Trophoblast cell (in vitro differentiated cells and primary cell): ENCODE data around the gene TRIM63.

Experiments used
- DNase-seq, 2 donors: peaks; one replicate each; pipeline ENCODE4 v3.0.0-alpha.2; 2016
- H2AFZ ChIP-seq: 2 replicates; pipeline ENCODE4 v1.6.1; 2013; ENCODE audit warnings: low read length, moderate library complexity, mild to moderate bottlenecking; ENCODE audit not compliant: insufficient read depth, poor library complexity
- H2AK5ac ChIP-seq: 2 replicates; pipeline ENCODE4 v1.6.1; 2013; ENCODE audit warnings: mild to moderate bottlenecking, low read length
- H2BK120ac ChIP-seq: 2 replicates; pipeline ENCODE4 v1.6.1; 2013; ENCODE audit warnings: low read length, mild to moderate bottlenecking, moderate library complexity; ENCODE audit not compliant: insufficient read depth, poor library complexity
- H2BK12ac ChIP-seq: 2 replicates; pipeline ENCODE4 v1.6.1; 2013; ENCODE audit warnings: mild to moderate bottlenecking, low read length, moderate library complexity
- H2BK5ac ChIP-seq: 2 replicates; pipeline ENCODE4 v1.6.1; 2013; ENCODE audit warnings: low read length, low read depth, moderate library complexity, mild to moderate bottlenecking; ENCODE audit not compliant: poor library complexity
- H3K14ac ChIP-seq: 2 replicates; pipeline ENCODE4 v1.6.1; 2013; ENCODE audit warnings: mild to moderate bottlenecking, low read length
- H3K18ac ChIP-seq: 2 replicates; pipeline ENCODE4 v1.6.1; 2013; ENCODE audit warnings: mild to moderate bottlenecking, low read length
- H3K23ac ChIP-seq: 2 replicates; pipeline ENCODE4 v1.6.1; 2013; ENCODE audit warnings: low read length
- H3K27ac ChIP-seq: 2 replicates; pipeline ENCODE4 v1.5.1; 2013; ENCODE audit warnings: low read depth, mild to moderate bottlenecking, inconsistent platforms, low read length, moderate library complexity
- H3K27me3 ChIP-seq: 2 replicates; pipeline ENCODE4 v1.6.1; 2013; ENCODE audit warnings: inconsistent platforms, mild to moderate bottlenecking, low read length, moderate library complexity; ENCODE audit not compliant: insufficient read depth
- H3K36me3 ChIP-seq, 2 experiments: 1 replicate in 1 of 2; 2 replicates in 1 of 2; pipeline ENCODE4 v1.6.1; 2013; ENCODE audit warnings: low read length in 2 of 2, mild to moderate bottlenecking in 2 of 2, moderate library complexity in 1 of 2; ENCODE audit not compliant: insufficient read depth in 2 of 2, control insufficient read depth in 1 of 2
- H3K4ac ChIP-seq: 2 replicates; pipeline ENCODE4 v1.6.1; 2013; ENCODE audit warnings: low read depth, mild to moderate bottlenecking, low read length, moderate library complexity
- H3K4me1 ChIP-seq, 2 experiments: 1 replicate in 1 of 2; 2 replicates in 1 of 2; pipeline ENCODE4 v1.6.1; 2013; ENCODE audit warnings: low read length in 2 of 2, mild to moderate bottlenecking in 2 of 2, moderate library complexity in 1 of 2; ENCODE audit not compliant: insufficient read depth in 2 of 2, control insufficient read depth in 1 of 2
- H3K4me2 ChIP-seq: 2 replicates; pipeline ENCODE4 v1.6.1; 2013; ENCODE audit warnings: inconsistent platforms, mild to moderate bottlenecking, low read length, moderate library complexity
- H3K4me3 ChIP-seq: 2 replicates; pipeline ENCODE4 v1.5.1; 2013; ENCODE audit warnings: mild to moderate bottlenecking, low read depth, low read length, inconsistent platforms
- H3K79me1 ChIP-seq: one replicate; pipeline ENCODE4 v1.6.1; 2013; ENCODE audit warnings: low read length
- H3K79me2 ChIP-seq: 2 replicates; pipeline ENCODE4 v1.6.1; 2013; ENCODE audit warnings: low read length, mild to moderate bottlenecking; ENCODE audit not compliant: control insufficient read depth, insufficient read depth, poor library complexity
- H3K9ac ChIP-seq: 2 replicates; pipeline ENCODE4 v1.6.1; 2013; ENCODE audit warnings: mild to moderate bottlenecking, low read length
- H3K9me3 ChIP-seq: 2 replicates; pipeline ENCODE4 v1.6.1; 2013; ENCODE audit warnings: low read depth, mild to moderate bottlenecking, control low read depth, inconsistent platforms, low read length; ENCODE audit not compliant: insufficient read depth
- H4K12ac ChIP-seq: 2 replicates; pipeline ENCODE4 v1.6.1; 2013; ENCODE audit warnings: low read depth, mild to moderate bottlenecking, low read length, moderate library complexity
- H4K8ac ChIP-seq: 2 replicates; pipeline ENCODE4 v1.6.1; 2013; ENCODE audit warnings: low read depth, mild to moderate bottlenecking, low read length, moderate library complexity
- H4K91ac ChIP-seq: one replicate; pipeline ENCODE4 v1.6.1; 2013; ENCODE audit warnings: low read depth, mild to moderate bottlenecking, low read length, moderate library complexity
- WGBS: extraction: QIAGEN DNeasy Blood & Tissue Kit; methylation state at CpG from one replicate; pipeline ENCODE4 v1.1.7; 2013; ENCODE audit warnings: missing lambda C conversion rate; ENCODE audit not compliant: insufficient read length, insufficient coverage; ENCODE audit errors: extremely low coverage; 5-methylcytosine and 5-hydroxymethylcytosine counted together

TRIM63 gene

GRCh38 chr1:26077524-26077923 lies 10.1 kb upstream of the TRIM63 start:
- H2AK5ac ChIP-seq, result no peak overlapping the region

GRCh38 chr1:26075421-26076144 lies 8.2 kb upstream of the TRIM63 start:
- Histone ChIP-seq H4K8ac (no peak overlapping the region), H3K4ac (no peak overlapping the region), H3K14ac (no peak overlapping the region), H4K12ac (no peak overlapping the region), H2BK5ac (no peak overlapping the region), H3K79me1 (peaks cover 4% of the 10 kb centered on the region), H2BK120ac (no peak overlapping the region), H3K36me3 (no peaks in the 10 kb centered on the region), H3K9ac (no peak overlapping the region), H2AK5ac (no peak overlapping the region), H3K4me1 (peaks cover 10 to 12% of the 10 kb centered on the region in 2 experiments), H3K27ac (no peak overlapping the region), H2BK12ac (no peak overlapping the region), H4K91ac (no peak overlapping the region), H3K9me3 (peaks cover 1% of the 10 kb centered on the region), H3K18ac (no peak overlapping the region), H3K4me3 (no peak overlapping the region), H3K23ac (no peak overlapping the region), H3K4me2 (no peak overlapping the region), H3K79me2 (no peaks in the 10 kb centered on the region), H2AFZ (no peak overlapping the region), H3K27me3 (no peaks in the 10 kb centered on the region)
- WGBS, result no CpG with 5 or more reads among the region's 3 CpGs
- no peak for DNase-seq

More at GRCh38 chr1:26077524-26077923, 10.1 kb upstream of the TRIM63 start:
- Histone ChIP-seq H3K14ac (no peak overlapping the region), H3K9me3 (peaks cover 1% of the 10 kb centered on the region), H3K23ac (no peak overlapping the region), H3K4ac (no peak overlapping the region), H3K4me2 (no peak overlapping the region), H3K79me1 (peaks cover 4% of the 10 kb centered on the region), H4K91ac (no peak overlapping the region), H3K27me3 (no peaks in the 10 kb centered on the region), H3K36me3 (no peaks in the 10 kb centered on the region), H2BK12ac (no peak overlapping the region), H3K79me2 (no peaks in the 10 kb centered on the region), H2AFZ (no peak overlapping the region), H2BK120ac (no peak overlapping the region), H2BK5ac (no peak overlapping the region), H3K4me3 (no peak overlapping the region), H3K27ac (no peak overlapping the region), H4K8ac (no peak overlapping the region), H3K18ac (no peak overlapping the region), H3K9ac (no peak overlapping the region), H4K12ac (no peak overlapping the region), H3K4me1 (peaks cover 7 to 12% of the 10 kb centered on the region in 2 experiments)
- DNase-seq, result no peak
- WGBS, result no CpG with 5 or more reads among the region's 1 CpG

- Histone ChIP-seq H2BK12ac (no peak overlapping the region), H3K36me3 (no peaks in the 10 kb centered on the region), H3K18ac (no peak overlapping the region), H3K79me1 (no peaks in the 10 kb centered on the region), H4K12ac (no peak overlapping the region), H3K79me2 (no peaks in the 10 kb centered on the region), H2BK120ac (no peak overlapping the region), H3K9ac (no peak overlapping the region), H3K4me1 (peaks cover 3% of the 10 kb centered on the region in 2 experiments), H2BK5ac (no peak overlapping the region), H3K23ac (no peak overlapping the region), H3K4me3 (no peak overlapping the region), H3K27ac (no peak overlapping the region), H4K91ac (no peak overlapping the region), H3K4ac (no peak overlapping the region), H2AFZ (no peak overlapping the region), H3K27me3 (no peaks in the 10 kb centered on the region), H2AK5ac (no peak overlapping the region), H3K4me2 (no peak overlapping the region), H3K9me3 (peaks cover 1% of the 10 kb centered on the region), H4K8ac (no peak overlapping the region), H3K14ac (no peak overlapping the region)
- WGBS, result no CpG with 5 or more reads among the region's 6 CpGs
- DNase-seq, result no peak
These were observed 4.9 kb upstream of the TRIM63 start for GRCh38 chr1:26072305-26072704.

GRCh38 chr1:26070963-26071342 lies 3.5 kb upstream of the TRIM63 start:
- Histone ChIP-seq H2AFZ (no peak overlapping the region), H4K8ac (no peak overlapping the region), H3K36me3 (no peaks in the 10 kb centered on the region), H3K27ac (no peak overlapping the region), H2BK5ac (no peak overlapping the region), H3K4ac (no peak overlapping the region), H3K4me3 (no peak overlapping the region), H3K79me2 (no peaks in the 10 kb centered on the region), H2AK5ac (no peak overlapping the region), H3K27me3 (no peaks in the 10 kb centered on the region), H3K9ac (no peak overlapping the region), H4K91ac (no peak overlapping the region), H3K14ac (no peak overlapping the region), H3K9me3 (no peaks in the 10 kb centered on the region), H3K4me2 (no peak overlapping the region), H2BK120ac (no peak overlapping the region), H3K18ac (no peak overlapping the region), H3K4me1 (peaks cover 15 to 17% of the 10 kb centered on the region in 2 experiments), H4K12ac (no peak overlapping the region), H3K23ac (no peak overlapping the region), H2BK12ac (no peak overlapping the region), H3K79me1 (no peaks in the 10 kb centered on the region)
- no peak for DNase-seq
- WGBS, result no CpG with 5 or more reads among the region's 6 CpGs
